Esophagus muscularis mucosa (tissue), 3 donors: ENCODE results near the gene IFITM1.

Experiments
- CTCF ChIP-seq, 3 experiments: fragments of 200-600 bp in 2 of 3; fragments of 450-650 bp in 1 of 3; sonication (generic) in 2 of 3; IDR thresholded peaks; one replicate each; pipeline ENCODE4 v1.5.1; 2017 to 2019; ENCODE audit warnings: antibody characterized with exemption in 3 of 3, mild to moderate bottlenecking in 2 of 3, moderate library complexity in 1 of 3
- POLR2A ChIP-seq: fragments of 450-650 bp; IDR thresholded peaks from one replicate; pipeline ENCODE4 v1.6.1; 2017; ENCODE audit warnings: antibody characterized with exemption, moderate library complexity, mild to moderate bottlenecking, low read depth

GRCh38 chr11:304915-305843, 8.7 kb upstream of the IFITM1 start:
- TF ChIP-seq POLR2A (no peak), CTCF (IDR thresholded peaks at IDR 0.05) (peak; percentile 72 to 88 (median 73))
